Activated CD4-positive, alpha-beta T cell treated with anti-CD3 and anti-CD28 coated beads, Interleukin-2, amount 50 U/mL, for 24 hours (primary cell): ENCODE results near the gene KBTBD12.

Experiments
- DNase-seq, 2 donors: peaks; one replicate each; pipeline ENCODE4 v3.0.0-alpha.2; 2020; ENCODE audit warnings: low read depth in 1 of 2, low spot score in 1 of 2

Gene KBTBD12

GRCh38 chr3:127985216-127985615, 70.2 kb downstream of the KBTBD12 start:
- DNase-seq: no peak

GRCh38 chr3:127985655-127986225, 70.7 kb downstream of the KBTBD12 start:
- no peak for DNase-seq

DNA sequence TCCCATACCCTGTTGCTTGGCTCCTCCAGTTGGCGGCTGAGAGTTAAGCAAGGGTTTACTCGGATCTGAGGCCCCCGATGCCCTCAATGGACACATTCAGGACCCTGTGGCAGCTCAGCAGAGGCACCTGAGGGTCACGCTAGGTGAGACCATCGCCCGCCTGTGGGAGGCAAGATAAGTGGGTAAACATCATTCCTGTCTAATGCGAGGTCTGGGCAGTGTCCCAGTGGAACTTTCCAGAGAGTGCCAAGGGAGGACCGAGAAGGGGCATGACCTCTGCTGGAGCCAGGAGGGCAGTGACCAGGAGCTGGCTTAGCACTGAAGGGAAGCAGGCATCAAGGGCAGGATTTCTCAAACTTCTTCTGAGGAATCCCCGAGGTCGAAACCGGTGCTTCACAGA, 71.8 kb downstream of the KBTBD12 start:
- DNase-seq: no peak

- DNase-seq: no peak
Observed at GRCh38 chr3:127987309-127987995, 72.4 kb downstream of the KBTBD12 start.

GRCh38 chr3:127988770-127989557, 73.9 kb downstream of the KBTBD12 start:
- no peak for DNase-seq

- DNase-seq: no peak
Observed at GRCh38 chr3:127990051-127990450, 75.0 kb downstream of the KBTBD12 start.

- no peak for DNase-seq
Observed at GRCh38 chr3:127990461-127990860, 75.4 kb downstream of the KBTBD12 start.

GRCh38 chr3:127991251-127991650, 76.2 kb downstream of the KBTBD12 start:
- no peak for DNase-seq

GRCh38 chr3:127991681-127992080, 76.6 kb downstream of the KBTBD12 start:
- no peak for DNase-seq

DNA sequence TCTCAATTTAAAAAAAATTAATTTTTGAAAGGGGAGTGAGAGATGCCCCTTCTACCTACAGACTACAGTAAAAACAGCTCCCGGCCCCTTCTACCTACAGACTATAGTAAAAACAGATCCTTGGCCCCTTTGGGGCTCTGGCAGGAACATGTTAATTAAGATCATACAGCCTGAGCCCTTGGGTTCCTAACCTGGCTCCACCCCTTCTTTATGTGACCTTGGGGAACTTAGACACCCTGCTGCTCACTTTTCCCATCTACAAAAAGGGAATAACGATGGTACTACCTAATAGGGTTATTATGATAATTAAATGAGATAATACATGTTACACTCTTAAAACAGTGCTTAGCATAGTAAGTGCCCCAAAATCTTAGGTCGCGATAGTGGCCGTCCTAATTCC, 77.1 kb downstream of the KBTBD12 start:
- DNase-seq: no peak

- no peak for DNase-seq
Observed at GRCh38 chr3:127994011-127994410, 79.0 kb downstream of the KBTBD12 start.

GRCh38 chr3:127997016-127997415, 82.0 kb downstream of the KBTBD12 start:
- DNase-seq: no peak

GRCh38 chr3:127997961-127998360, 82.9 kb downstream of the KBTBD12 start:
- DNase-seq: no peak

DNA sequence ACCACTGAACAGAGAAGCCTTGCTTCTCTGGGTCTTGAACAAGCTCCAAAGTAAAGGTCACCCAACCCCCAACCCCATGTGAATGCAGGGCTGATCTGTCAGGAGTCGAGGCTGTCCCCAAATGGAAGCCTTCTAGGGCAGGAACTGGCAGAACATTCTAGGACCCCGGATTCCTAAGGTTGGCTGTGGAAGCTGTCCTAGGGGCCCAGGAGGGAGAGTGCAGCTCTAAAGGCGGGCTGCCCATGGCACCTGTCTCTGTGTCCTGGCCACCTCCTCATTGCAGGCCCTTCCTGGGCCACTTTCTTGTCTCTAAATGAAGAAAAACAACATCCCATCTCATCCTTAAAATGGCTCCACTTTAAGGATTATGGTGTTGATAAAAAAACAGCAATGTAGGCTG, 83.6 kb downstream of the KBTBD12 start:
- DNase-seq: no peak

GRCh38 chr3:127999509-128000106, 84.6 kb downstream of the KBTBD12 start:
- no peak for DNase-seq

GRCh38 chr3:128001576-128001975, 86.5 kb downstream of the KBTBD12 start:
- DNase-seq: no peak

DNA sequence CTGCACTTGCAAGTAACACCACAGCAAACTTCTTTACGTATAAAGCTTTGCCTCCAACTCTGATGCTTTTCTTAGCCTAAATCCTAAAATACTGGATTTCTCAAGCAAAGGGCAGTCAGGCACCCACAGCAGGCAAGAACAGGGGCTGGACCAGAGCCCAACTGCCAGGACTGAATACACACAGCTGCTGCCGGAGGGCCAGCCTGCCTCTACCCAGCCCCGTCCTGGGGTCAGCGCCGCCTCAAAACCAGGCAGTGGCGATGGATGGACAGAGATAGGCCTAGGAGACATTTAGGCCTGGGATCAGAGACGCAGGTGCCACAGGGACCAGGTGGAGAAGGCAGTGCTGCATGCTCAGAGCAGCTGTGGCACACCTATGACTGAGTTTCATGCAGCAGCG, 89.6 kb downstream of the KBTBD12 start:
- no peak for DNase-seq

- DNase-seq: no peak
Observed at GRCh38 chr3:128006061-128007032, 91.3 kb downstream of the KBTBD12 start.

DNA sequence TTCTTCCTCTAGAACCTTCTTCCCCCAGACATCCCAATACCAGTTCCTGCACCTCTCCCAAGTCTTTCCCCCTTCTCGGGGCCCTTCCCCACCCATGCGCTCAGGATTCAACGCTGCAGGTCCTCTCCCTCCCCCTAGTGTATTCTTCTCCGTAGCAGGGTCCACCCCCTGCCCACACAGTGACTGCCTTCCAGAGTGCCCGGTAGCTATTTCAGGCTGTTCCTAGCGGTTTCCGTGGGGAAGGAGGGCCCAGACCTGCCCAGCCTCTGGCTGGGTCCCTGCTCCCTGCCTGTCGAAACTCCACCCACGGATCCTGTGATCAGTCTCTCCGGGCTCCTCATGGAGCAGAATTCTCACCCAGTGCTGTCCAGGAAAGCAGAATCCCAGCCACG, 92.0 kb downstream of the KBTBD12 start:
- no peak for DNase-seq

DNA sequence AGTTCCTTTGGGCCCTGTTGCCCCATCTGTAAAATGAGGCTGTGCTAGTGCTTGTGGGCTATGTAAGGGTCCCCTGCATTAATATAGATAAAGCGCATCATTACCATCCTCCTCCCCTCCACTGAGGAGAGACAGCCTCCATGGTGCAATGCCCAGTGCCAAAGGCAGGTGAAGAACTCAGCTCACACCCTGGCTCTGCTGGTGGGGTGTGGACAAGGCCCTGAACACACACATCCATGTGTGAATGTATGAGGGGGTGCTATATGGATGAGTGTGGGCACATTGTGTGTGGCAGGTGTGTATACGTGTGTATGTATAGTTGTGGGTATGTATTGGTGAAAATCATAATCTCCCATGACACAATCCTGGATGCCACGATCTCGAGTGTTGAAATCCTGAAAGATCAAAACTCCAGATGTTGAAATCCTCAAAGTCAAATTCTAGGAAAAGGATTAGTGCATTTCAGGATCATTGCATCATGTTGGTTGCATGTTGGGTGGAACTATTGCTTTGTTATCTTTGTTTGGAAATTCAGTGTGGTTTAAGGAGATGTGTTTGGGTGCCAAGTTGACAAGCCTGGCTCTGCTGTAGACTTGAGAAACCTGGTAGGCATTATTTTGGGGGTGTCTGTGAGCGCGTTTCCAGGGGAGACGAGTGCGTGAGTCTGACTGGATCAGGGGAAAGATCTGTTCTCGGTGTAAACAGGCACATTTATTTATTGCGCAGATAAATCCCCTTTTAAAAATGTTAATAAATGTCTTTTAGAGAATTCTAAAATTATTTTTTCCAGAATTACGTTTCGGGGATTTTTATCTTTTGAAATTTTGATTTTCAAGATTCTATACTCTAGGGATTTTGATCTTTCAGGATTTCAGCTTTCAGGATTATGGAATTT, 95.2 kb downstream of the KBTBD12 start:
- DNase-seq: no peak
